HG02642 (cell line): ENCODE data around the gene PRRT1.
"Not testable (repeated sequence)": the region's sequence is repeated elsewhere in the genome, so short reads cannot be mapped to it uniquely, and the experiment has no call there.

ENCODE experiments used
- ATAC-seq: cut with Tn5 transposase; IDR thresholded peaks from one replicate; pipeline ENCODE4 v1.9.1; 2021; ENCODE audit warnings: mild to moderate bottlenecking; ENCODE audit not compliant: unreplicated experiment, poor library complexity

PRRT1 gene

GRCh38 chr6:32188381-32189068 is 36.8 kb upstream of the PRRT1 start:
- no peak for ATAC-seq

- ATAC-seq, result not testable (repeated sequence)
Measured at GRCh38 chr6:32187725-32188380, 36.1 kb upstream of the PRRT1 start.

- no peak for ATAC-seq
Measured at GRCh38 chr6:32187009-32187709, 35.4 kb upstream of the PRRT1 start.

- ATAC-seq, result not testable (repeated sequence)
Measured at GRCh38 chr6:32186151-32186840, 34.6 kb upstream of the PRRT1 start.

- not testable (repeated sequence) for ATAC-seq
Measured at GRCh38 chr6:32185681-32186131, 34.0 kb upstream of the PRRT1 start.

- no peak for ATAC-seq
Measured at GRCh38 chr6:32184084-32184640, 32.4 kb upstream of the PRRT1 start, which contains the start of gene AGER. AGER (minus strand) TSS chr6:32184253; CDS start chr6:32184222, 31 bp downstream.

GRCh38 chr6:32183483-32184083 is 31.8 kb upstream of the PRRT1 start:
- no peak for ATAC-seq

GRCh38 chr6:32183030-32183429 is 31.3 kb upstream of the PRRT1 start:
- no peak for ATAC-seq

GRCh38 chr6:32182555-32182981 is 30.8 kb upstream of the PRRT1 start:
- no peak for ATAC-seq

- no peak for ATAC-seq
Measured at GRCh38 chr6:32181915-32182529, 30.3 kb upstream of the PRRT1 start.

GRCh38 chr6:32181148-32181702 is 29.5 kb upstream of the PRRT1 start:
- ATAC-seq, result no peak

GRCh38 chr6:32179766-32180405 is 28.1 kb upstream of the PRRT1 start:
- no peak for ATAC-seq

- no peak for ATAC-seq
Measured at GRCh38 chr6:32178547-32179440, 27.1 kb upstream of the PRRT1 start.

GRCh38 chr6:32177788-32178546 is 26.2 kb upstream of the PRRT1 start, which contains the start of gene RNF5:
RNF5 (plus strand) TSS chr6:32178405; CDS start chr6:32178512, 107 bp downstream.
- peak; percentile 79 for ATAC-seq

GRCh38 chr6:32177183-32177787 is 25.5 kb upstream of the PRRT1 start:
- peak; percentile 1 for ATAC-seq

GRCh38 chr6:32176476-32177182 is 24.9 kb upstream of the PRRT1 start:
- ATAC-seq, result no peak
